IMR-90 (cell line): ENCODE measurements around the gene CABCOCO1. TPM values are rescaled to one million over a fixed set of nuclear protein-coding genes. Genes with fewer than 3 reads are reported as not detected.

ENCODE experiments used
- ATAC-seq: fragments of 200-7000 bp; cut with Tn5 transposase; 2 replicates; pipeline ENCODE4 v1.9.1; 2020; ENCODE audit warnings: low read depth, mild to moderate bottlenecking, moderate library complexity
- BruUV-seq: library from RNA; stranded (reverse); fragments of 400-500 nt; replicated peaks from 2 replicates; lab custom pipeline; 2021; lab: Mats Ljungman, UMichigan
- CTCF ChIA-PET: fragments of 300-600 bp; formaldehyde crosslinking; extraction: SDS; loops from one replicate; lab custom pipeline; 2021; ENCODE audit warnings: antibody characterized with exemption; lab: Yijun Ruan, JAX
- POLR2A ChIA-PET: fragments of 300-600 bp; sonication (Branson Sonifier 250); formaldehyde crosslinking; loops from one replicate; lab custom pipeline; 2022; ENCODE audit warnings: antibody characterized with exemption; ENCODE audit not compliant: unreplicated experiment; lab: Charles Lee
- DNase-seq: peaks from one replicate; pipeline ENCODE4 v3.0.0; 2013
- H2AFZ ChIP-seq: replicated peaks from 2 replicates; pipeline ENCODE3; 2013; ENCODE audit warnings: low read length, mild to moderate bottlenecking; ENCODE audit not compliant: poor library complexity
- H2AK5ac ChIP-seq: 2 replicates; pipeline ENCODE4 v1.6.1; 2013; ENCODE audit warnings: low read depth, low read length, inconsistent platforms
- H2AK9ac ChIP-seq: replicated peaks from 2 replicates; pipeline ENCODE3; 2013; ENCODE audit warnings: mild to moderate bottlenecking, low read depth, low read length, moderate library complexity; ENCODE audit not compliant: poor library complexity
- H2BK120ac ChIP-seq: 2 replicates; pipeline ENCODE4 v1.6.1; 2013; ENCODE audit warnings: low read depth, low read length, inconsistent platforms
- H2BK15ac ChIP-seq: 3 replicates; pipeline ENCODE4 v1.6.1; 2013; ENCODE audit warnings: low read depth, low read length, inconsistent platforms
- H2BK20ac ChIP-seq: 2 replicates; pipeline ENCODE4 v1.6.1; 2013; ENCODE audit warnings: low read depth, mild to moderate bottlenecking, inconsistent platforms, low read length, moderate library complexity
- H2BK5ac ChIP-seq: 2 replicates; pipeline ENCODE4 v1.6.1; 2013; ENCODE audit warnings: mild to moderate bottlenecking, low read depth, low read length, inconsistent platforms; ENCODE audit not compliant: poor library complexity, severe bottlenecking
- H3K14ac ChIP-seq: replicated peaks from 2 replicates; pipeline ENCODE4 v1.6.1; 2013; ENCODE audit warnings: low read depth, low read length, inconsistent platforms
- H3K18ac ChIP-seq: 2 replicates; pipeline ENCODE4 v1.6.1; 2013; ENCODE audit warnings: low read depth, low read length, control low read depth
- H3K23ac ChIP-seq: 2 replicates; pipeline ENCODE4 v1.6.1; 2013; ENCODE audit warnings: low read depth, low read length, inconsistent platforms
- H3K27ac ChIP-seq: 2 replicates; pipeline ENCODE4 v1.5.1; 2013; ENCODE audit warnings: mild to moderate bottlenecking, control low read depth, low read length; ENCODE audit not compliant: insufficient read depth
- H3K27me3 ChIP-seq: 2 replicates; pipeline ENCODE4 v1.6.1; 2013; ENCODE audit warnings: low read length; ENCODE audit not compliant: control insufficient read depth, insufficient read depth
- H3K36me3 ChIP-seq: 2 replicates; pipeline ENCODE4 v1.6.1; 2013; ENCODE audit warnings: low read length, mixed read lengths; ENCODE audit not compliant: control insufficient read depth, insufficient read depth
- H3K4ac ChIP-seq: 2 replicates; pipeline ENCODE4 v1.6.1; 2013; ENCODE audit warnings: low read depth, low read length, inconsistent platforms
- H3K4me1 ChIP-seq: 2 replicates; pipeline ENCODE4 v1.6.1; 2013; ENCODE audit warnings: low read length, mixed read lengths; ENCODE audit not compliant: control insufficient read depth, insufficient read depth
- H3K4me2 ChIP-seq: 2 replicates; pipeline ENCODE4 v1.6.1; 2013; ENCODE audit warnings: low read depth, mild to moderate bottlenecking, control low read depth, low read length, moderate library complexity
- H3K4me3 ChIP-seq: 2 replicates; pipeline ENCODE4 v1.5.1; 2013; ENCODE audit warnings: low read depth, mild to moderate bottlenecking, control low read depth, low read length, moderate library complexity; ENCODE audit not compliant: insufficient read depth
- H3K56ac ChIP-seq: 2 replicates; pipeline ENCODE4 v1.6.1; 2013; ENCODE audit warnings: low read length, inconsistent platforms; ENCODE audit not compliant: insufficient read depth; ENCODE audit errors: extremely low read depth
- H3K79me1 ChIP-seq, 2 experiments: 2 replicates each; pipeline ENCODE4 v1.6.1; 2013; ENCODE audit warnings: low read length in 2 of 2, inconsistent platforms in 1 of 2, low read depth in 1 of 2
- H3K9ac ChIP-seq: 2 replicates; pipeline ENCODE4 v1.6.1; 2013; ENCODE audit warnings: low read depth, low read length, control low read depth
- H3K9me1 ChIP-seq: 2 replicates; pipeline ENCODE4 v1.6.1; 2013; ENCODE audit warnings: low read length, inconsistent platforms; ENCODE audit not compliant: insufficient read depth
- H3K9me3 ChIP-seq: 2 replicates; pipeline ENCODE4 v1.6.1; 2013; ENCODE audit warnings: low read length; ENCODE audit not compliant: control insufficient read depth, insufficient read depth
- H4K20me1 ChIP-seq: 2 replicates; pipeline ENCODE4 v1.6.1; 2013; ENCODE audit warnings: low read length, inconsistent platforms; ENCODE audit not compliant: insufficient read depth
- H4K5ac ChIP-seq: 2 replicates; pipeline ENCODE4 v1.6.1; 2013; ENCODE audit warnings: mild to moderate bottlenecking, low read depth, low read length, control low read depth
- H4K8ac ChIP-seq, 2 experiments: 2 replicates each; pipeline ENCODE4 v1.6.1; 2013; ENCODE audit warnings: low read depth in 2 of 2, low read length in 2 of 2, control low read depth in 1 of 2, inconsistent platforms in 1 of 2
- H4K91ac ChIP-seq: 2 replicates; pipeline ENCODE4 v1.6.1; 2013; ENCODE audit warnings: low read depth, low read length, inconsistent platforms; ENCODE audit not compliant: insufficient read depth
- BHLHE40 ChIP-seq: fragments of 150-350 bp; IDR thresholded peaks from 2 replicates; pipeline ENCODE4 v1.6.1; 2016; ENCODE audit warnings: mild to moderate bottlenecking, low read depth, low read length
- FOS ChIP-seq: fragments of 150-350 bp; IDR thresholded peaks from 2 replicates; pipeline ENCODE4 v1.6.1; 2016; ENCODE audit warnings: low read depth, low read length
- MAFK ChIP-seq: IDR thresholded peaks from 2 replicates; pipeline ENCODE4 v1.6.1; 2012; ENCODE audit warnings: low read depth, low read length, improper control_type of control experiment
- MAZ ChIP-seq: IDR thresholded peaks from 2 replicates; pipeline ENCODE4 v1.6.1; 2012; ENCODE audit warnings: low read depth, mild to moderate bottlenecking, low read length, improper control_type of control experiment, moderate library complexity, borderline replicate concordance
- MXI1 ChIP-seq: IDR thresholded peaks from 2 replicates; pipeline ENCODE4 v1.6.1; 2012; ENCODE audit warnings: low read depth, mild to moderate bottlenecking, low read length, moderate library complexity, borderline replicate concordance
- NFE2L2 ChIP-seq: fragments of 150-350 bp; IDR thresholded peaks from 2 replicates; pipeline ENCODE4 v1.6.1; 2016; ENCODE audit warnings: low read depth, mild to moderate bottlenecking, low read length
- POLR2A ChIP-seq: IDR thresholded peaks from 2 replicates; pipeline ENCODE4 v1.6.1; 2012; ENCODE audit warnings: mild to moderate bottlenecking, low read depth, low read length
- RAD21 ChIP-seq: IDR thresholded peaks from 2 replicates; pipeline ENCODE4 v1.6.1; 2012; ENCODE audit warnings: low read length, improper control_type of control experiment
- RCOR1 ChIP-seq: IDR thresholded peaks from 2 replicates; pipeline ENCODE4 v1.6.1; 2012; ENCODE audit warnings: mild to moderate bottlenecking, low read length, improper control_type of control experiment; ENCODE audit not compliant: insufficient replicate concordance
- RFX5 ChIP-seq: IDR thresholded peaks from 2 replicates; pipeline ENCODE4 v1.8.0; 2012; ENCODE audit warnings: low read depth, mild to moderate bottlenecking, low read length, moderate library complexity
- WGBS, 2 experiments: methylation state at CpG; one replicate each; pipeline versions ENCODE4 v1.1.5 to v1.1.7; 2013; ENCODE audit warnings: missing lambda C conversion rate in 2 of 2; ENCODE audit not compliant: insufficient read length in 1 of 2; ENCODE audit errors: extremely low coverage in 2 of 2; 5-methylcytosine and 5-hydroxymethylcytosine counted together
- dilution Hi-C: fragments of 300-500 bp; cut with HindIII; formaldehyde crosslinking; loops from one replicate; pipeline ENCODE4 v1.14.3; 2018; ENCODE audit warnings: low sequenced_read_pairs; ENCODE audit not compliant: unreplicated experiment
- in situ Hi-C: fragments of 300-500 bp; cut with MboI; formaldehyde crosslinking; loops from 3 replicates; pipeline ENCODE4 v1.14.3; 2019; ENCODE audit warnings: low sequenced_read_pairs, inconsistent platforms, mixed read lengths
- intact Hi-C: fragments of 100-400 bp; cut with micrococcal nuclease; formaldehyde crosslinking; loops from 2 replicates; pipeline ENCODE4 v1.10.0; 2022
- polyA plus RNA-seq, 3 experiments: library from polyadenylated mRNA; depleted of rRNA; stranded (reverse); fragments of >200 nt; gene quantifications; 2 replicates each; pipeline ENCODE4 v1.2.3, GENCODE V29; 2012; ENCODE audit warnings: low replicate concordance in 1 of 3
- total RNA-seq: library from RNA; depleted of rRNA; stranded (reverse); fragments of >200 nt; gene quantifications from 2 replicates; pipeline ENCODE4 v1.2.3, GENCODE V29; 2012
- TF ChIP-seq, protein P1 (sequence below): conservative IDR thresholded peaks from 2 replicates; pipeline ENCODE4 v1.5.1; 2012; ENCODE audit warnings: mild to moderate bottlenecking, low read depth, low read length, improper control_type of control experiment
- TF ChIP-seq, protein P2 (sequence below): fragments of 150-350 bp; IDR thresholded peaks from 2 replicates; pipeline ENCODE4 v1.6.1; 2016; ENCODE audit warnings: low read depth, mild to moderate bottlenecking, low read length, moderate library complexity, borderline replicate concordance
- TF ChIP-seq, protein P3 (sequence below): fragments of 150-350 bp; IDR thresholded peaks from 2 replicates; pipeline ENCODE4 v1.6.1; 2017; ENCODE audit warnings: mild to moderate bottlenecking, antibody characterized with exemption, low read length, low read depth

Gene CABCOCO1
- total and polyA plus RNA-seq, 2 of the 4 experiments (the other 2 are of a cell fraction) = 0.18 to 0.31 TPM

DNA sequence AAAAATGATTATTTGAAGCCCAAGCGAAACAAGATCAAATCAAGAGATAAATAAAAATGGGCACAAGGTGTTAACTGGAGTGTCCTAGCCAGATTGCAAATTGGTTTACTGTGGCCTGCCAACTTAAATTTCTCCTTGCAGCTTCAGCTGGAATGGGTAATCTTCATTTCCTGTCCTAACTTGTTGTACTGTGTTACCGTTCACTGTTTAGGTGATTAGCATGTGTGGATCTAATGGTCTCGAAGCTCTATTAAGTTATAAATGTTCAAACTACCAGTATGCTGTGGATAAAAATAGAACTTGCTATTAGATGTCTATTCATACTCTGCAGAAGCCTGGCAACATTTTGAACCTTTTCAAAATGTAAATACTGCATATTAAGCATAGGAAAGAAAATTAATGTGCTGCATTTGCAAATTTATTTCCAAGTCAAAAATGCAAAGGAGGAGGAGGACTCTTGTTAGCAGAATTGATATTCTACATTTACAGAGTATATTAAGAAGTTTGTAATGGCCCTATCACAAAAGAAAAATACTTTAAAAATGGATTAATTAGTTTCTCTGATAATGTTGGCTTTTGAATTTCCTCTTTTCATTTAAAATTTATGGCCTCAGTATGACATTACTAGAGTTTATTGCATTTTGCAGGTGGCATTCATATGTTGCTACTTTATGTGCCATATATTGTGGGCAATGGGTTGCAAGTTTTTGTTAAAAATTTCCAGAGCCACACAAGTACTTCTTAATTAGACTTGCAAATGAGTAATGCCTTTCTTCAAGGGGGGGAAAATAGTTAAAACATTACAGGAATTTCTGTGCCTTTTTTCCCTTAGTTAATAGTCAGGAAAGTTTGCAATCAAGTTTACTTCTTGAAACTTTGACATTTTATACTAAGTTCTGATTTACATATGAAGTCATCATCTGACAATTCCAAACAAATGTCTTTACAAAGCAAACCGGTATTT is 92.1 kb downstream of the CABCOCO1 start:
- H3K23ac ChIP-seq = peak overlapping the region; percentile 33; the same call in 1 of the 2 replicates
- whole genome bisulfite sequencing, 2 experiments = no CpG with 5 or more reads among the region's 4 CpGs
- in situ Hi-C loops = no loop called here
- H3K4me2 ChIP-seq = no peak overlapping the region; the same call in 1 of the 2 replicates
- peak; percentile 35 for DNase-seq
- no peaks in the 10 kb centered on the region for H3K27me3 ChIP-seq
- H3K14ac ChIP-seq = peak overlapping the region; percentile 43
- H3K9me1 ChIP-seq = peaks cover 11% of the 10 kb centered on the region
- no peaks in the 10 kb centered on the region for H3K9me3 ChIP-seq
- H4K20me1 ChIP-seq = no peaks in the 10 kb centered on the region
- peak overlapping the region; percentile 7; the same call in 1 of the 2 replicates for H2AK5ac ChIP-seq
- intact Hi-C loops = loop anchor here (10.0 kb wide), 1 partner anchor 300 kb away; no protein-coding TSS in a partner anchor
- no peak overlapping the region for H3K9ac ChIP-seq
- H4K91ac ChIP-seq = peak overlapping the region; percentile 55; the same call in 1 of the 2 replicates
- CTCF ChIA-PET = no interaction called here
- BruUV-seq = no TSS peak
- POLR2A ChIA-PET = no interaction called here
- H3K79me1 ChIP-seq = peaks cover 0 to 7% of the 10 kb centered on the region in 2 experiments; a peak in 1 of 4 replicates
- no peak overlapping the region for H3K4me3 ChIP-seq
- H2AFZ ChIP-seq = no peak overlapping the region
- H2AK9ac ChIP-seq = no peak overlapping the region
- dilution Hi-C loops = no loop called here
- 0 out of 2 replicates have a peak overlapping the region, but pooled peaks have one; percentile 44 for H4K5ac ChIP-seq
- peak overlapping the region; percentile 58; the same call in 1 of the 2 replicates for H3K4ac ChIP-seq
- H2BK120ac ChIP-seq = peak overlapping the region; percentile 83
- H4K8ac ChIP-seq = peak overlapping the region in 1 of 2 experiments; percentile 48; a peak in 2 of 4 replicates
- peak overlapping the region; percentile 68 for H2BK5ac ChIP-seq
- peak overlapping the region; percentile 72; the same call in 1 of the 2 replicates for H3K18ac ChIP-seq
- ATAC-seq = no peak
- H3K56ac ChIP-seq = peak overlapping the region; percentile 9; the same call in 1 of the 2 replicates
- H2BK20ac ChIP-seq = peak overlapping the region; percentile 83
- H3K36me3 ChIP-seq = no peaks in the 10 kb centered on the region
- H3K27ac ChIP-seq = peak overlapping the region; percentile 6; the same call in 1 of the 2 replicates
- peaks cover 11% of the 10 kb centered on the region for H3K4me1 ChIP-seq
- H2BK15ac ChIP-seq = peak overlapping the region; percentile 66; the same call in 1 of the 3 replicates
- TF ChIP-seq NFE2L2 = no peak
- TF ChIP-seq, protein P1, sequence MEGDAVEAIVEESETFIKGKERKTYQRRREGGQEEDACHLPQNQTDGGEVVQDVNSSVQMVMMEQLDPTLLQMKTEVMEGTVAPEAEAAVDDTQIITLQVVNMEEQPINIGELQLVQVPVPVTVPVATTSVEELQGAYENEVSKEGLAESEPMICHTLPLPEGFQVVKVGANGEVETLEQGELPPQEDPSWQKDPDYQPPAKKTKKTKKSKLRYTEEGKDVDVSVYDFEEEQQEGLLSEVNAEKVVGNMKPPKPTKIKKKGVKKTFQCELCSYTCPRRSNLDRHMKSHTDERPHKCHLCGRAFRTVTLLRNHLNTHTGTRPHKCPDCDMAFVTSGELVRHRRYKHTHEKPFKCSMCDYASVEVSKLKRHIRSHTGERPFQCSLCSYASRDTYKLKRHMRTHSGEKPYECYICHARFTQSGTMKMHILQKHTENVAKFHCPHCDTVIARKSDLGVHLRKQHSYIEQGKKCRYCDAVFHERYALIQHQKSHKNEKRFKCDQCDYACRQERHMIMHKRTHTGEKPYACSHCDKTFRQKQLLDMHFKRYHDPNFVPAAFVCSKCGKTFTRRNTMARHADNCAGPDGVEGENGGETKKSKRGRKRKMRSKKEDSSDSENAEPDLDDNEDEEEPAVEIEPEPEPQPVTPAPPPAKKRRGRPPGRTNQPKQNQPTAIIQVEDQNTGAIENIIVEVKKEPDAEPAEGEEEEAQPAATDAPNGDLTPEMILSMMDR = no peak
- no peak for TF ChIP-seq RAD21
- no peak for TF ChIP-seq BHLHE40
- TF ChIP-seq MAFK = no peak
- TF ChIP-seq RCOR1 = no peak
- TF ChIP-seq MXI1 = no peak
- TF ChIP-seq FOS = no peak
- TF ChIP-seq, protein P2, sequence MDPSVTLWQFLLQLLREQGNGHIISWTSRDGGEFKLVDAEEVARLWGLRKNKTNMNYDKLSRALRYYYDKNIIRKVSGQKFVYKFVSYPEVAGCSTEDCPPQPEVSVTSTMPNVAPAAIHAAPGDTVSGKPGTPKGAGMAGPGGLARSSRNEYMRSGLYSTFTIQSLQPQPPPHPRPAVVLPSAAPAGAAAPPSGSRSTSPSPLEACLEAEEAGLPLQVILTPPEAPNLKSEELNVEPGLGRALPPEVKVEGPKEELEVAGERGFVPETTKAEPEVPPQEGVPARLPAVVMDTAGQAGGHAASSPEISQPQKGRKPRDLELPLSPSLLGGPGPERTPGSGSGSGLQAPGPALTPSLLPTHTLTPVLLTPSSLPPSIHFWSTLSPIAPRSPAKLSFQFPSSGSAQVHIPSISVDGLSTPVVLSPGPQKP = no peak
- no peak for TF ChIP-seq RFX5
- TF ChIP-seq, protein P3, sequence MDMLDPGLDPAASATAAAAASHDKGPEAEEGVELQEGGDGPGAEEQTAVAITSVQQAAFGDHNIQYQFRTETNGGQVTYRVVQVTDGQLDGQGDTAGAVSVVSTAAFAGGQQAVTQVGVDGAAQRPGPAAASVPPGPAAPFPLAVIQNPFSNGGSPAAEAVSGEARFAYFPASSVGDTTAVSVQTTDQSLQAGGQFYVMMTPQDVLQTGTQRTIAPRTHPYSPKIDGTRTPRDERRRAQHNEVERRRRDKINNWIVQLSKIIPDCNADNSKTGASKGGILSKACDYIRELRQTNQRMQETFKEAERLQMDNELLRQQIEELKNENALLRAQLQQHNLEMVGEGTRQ = no peak
- TF ChIP-seq POLR2A = no peak
- TF ChIP-seq MAZ = no peak
